Activated CD8-positive, alpha-beta T cell treated with anti-CD3 and anti-CD28 coated beads, Interleukin-2, amount 10 ng/mL, durations not matched to agents 7 days and 5 days (primary cell): ENCODE measurements around the gene SYP. TPM values are rescaled to one million over a fixed set of nuclear protein-coding genes. Genes with fewer than 3 reads are reported as not detected.

Experiments used
- ATAC-seq: fragments of 150-1000 bp; cut with Tn5 transposase; one replicate; pipeline ENCODE4 v1.10.0; 2021; ENCODE audit warnings: moderate library complexity
- CTCF ChIA-PET: fragments of 350-600 bp; sonication (Branson Sonifier 250); formaldehyde crosslinking; loops from one replicate; lab custom pipeline; 2021; ENCODE audit warnings: antibody characterized with exemption; lab: Charles Lee
- POLR2A ChIA-PET: fragments of 350-600 bp; sonication (Branson Sonifier 250); formaldehyde crosslinking; loops from one replicate; lab custom pipeline; 2021; ENCODE audit warnings: antibody characterized with exemption; lab: Charles Lee
- DNase-seq: peaks from one replicate; pipeline ENCODE4 v3.0.0-alpha.2; 2020
- H3K27ac Mint-ChIP-seq: one replicate; pipeline ENCODE4 v1.8.0; 2021; ENCODE audit warnings: mild to moderate bottlenecking, mixed read lengths
- H3K27me3 Mint-ChIP-seq: one replicate; pipeline ENCODE4 v1.8.0; 2021; ENCODE audit warnings: low read depth, mixed read lengths
- H3K36me3 Mint-ChIP-seq: one replicate; pipeline ENCODE4 v1.8.0; 2021; ENCODE audit warnings: low read depth, mixed read lengths
- H3K4me1 Mint-ChIP-seq: one replicate; pipeline ENCODE4 v1.8.0; 2021; ENCODE audit warnings: low read depth, mixed read lengths
- H3K4me3 Mint-ChIP-seq: one replicate; pipeline ENCODE4 v1.8.0; 2021; ENCODE audit warnings: mild to moderate bottlenecking, mixed read lengths
- H3K9me3 Mint-ChIP-seq: one replicate; pipeline ENCODE4 v1.8.0; 2022; ENCODE audit warnings: mixed read lengths; ENCODE audit not compliant: insufficient read depth
- total RNA-seq, 2 experiments: library from RNA; stranded (reverse); gene quantifications; one replicate each; pipeline ENCODE4 v1.2.3, GENCODE V29; 2021

The SYP gene
- total RNA-seq, 2 experiments from 2014 or later = 1.1 to 2.6 TPM

DNA sequence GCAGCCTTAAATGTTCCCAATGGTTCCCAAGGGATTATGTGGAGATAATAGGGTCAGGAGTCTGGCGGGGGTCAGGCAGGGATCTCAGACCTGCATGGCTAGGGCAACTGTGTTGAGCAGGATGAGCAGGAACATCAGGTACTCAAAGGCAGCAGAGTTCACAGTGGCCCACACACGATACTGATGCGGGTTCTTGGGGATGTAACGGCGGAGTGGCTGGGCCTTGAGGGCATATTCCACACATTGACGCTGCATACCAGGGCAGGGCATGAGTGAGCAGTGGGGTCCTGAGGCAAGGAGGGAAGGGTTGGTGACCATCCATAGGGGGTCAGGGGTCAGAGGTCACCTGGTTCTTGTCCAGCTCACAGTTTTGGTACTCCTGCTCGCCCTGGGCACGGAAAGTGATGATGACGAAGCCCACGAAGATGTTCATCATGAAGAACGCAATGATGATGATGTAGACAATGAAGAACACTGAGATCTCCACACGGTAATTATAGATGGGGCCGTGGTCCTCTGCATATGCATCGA lies 15.1 kb upstream of the SYP start:
- DNase-seq (no peak), ATAC-seq (no peak)
- POLR2A ChIA-PET = no interaction called here
- H3K4me3 Mint-ChIP-seq = no peak overlapping the region
- no peaks in the 10 kb centered on the region for H3K9me3 Mint-ChIP-seq
- peaks cover 3% of the 10 kb centered on the region for H3K4me1 Mint-ChIP-seq
- no peaks in the 10 kb centered on the region for H3K36me3 Mint-ChIP-seq
- CTCF ChIA-PET = no interaction called here
- H3K27ac Mint-ChIP-seq = no peak overlapping the region
- no peaks in the 10 kb centered on the region for H3K27me3 Mint-ChIP-seq

GRCh38 chrX:49214416-49214815 lies 14.4 kb upstream of the SYP start:
- H3K27me3 Mint-ChIP-seq = no peaks in the 10 kb centered on the region

GRCh38 chrX:49212861-49213260 lies 12.9 kb upstream of the SYP start:
- CTCF ChIA-PET = no interaction called here
- no peak overlapping the region for H3K27ac Mint-ChIP-seq
- no peak for DNase-seq

More at GRCh38 chrX:49214416-49214815, 14.4 kb upstream of the SYP start:
- CTCF ChIA-PET = no interaction called here
- POLR2A ChIA-PET = no interaction called here
- Mint-ChIP-seq H3K36me3 (no peaks in the 10 kb centered on the region), H3K27ac (no peak overlapping the region), H3K9me3 (no peaks in the 10 kb centered on the region), H3K4me3 (no peak overlapping the region), H3K4me1 (peaks cover 3% of the 10 kb centered on the region)
- ATAC-seq = no peak
- DNase-seq = no peak

DNA sequence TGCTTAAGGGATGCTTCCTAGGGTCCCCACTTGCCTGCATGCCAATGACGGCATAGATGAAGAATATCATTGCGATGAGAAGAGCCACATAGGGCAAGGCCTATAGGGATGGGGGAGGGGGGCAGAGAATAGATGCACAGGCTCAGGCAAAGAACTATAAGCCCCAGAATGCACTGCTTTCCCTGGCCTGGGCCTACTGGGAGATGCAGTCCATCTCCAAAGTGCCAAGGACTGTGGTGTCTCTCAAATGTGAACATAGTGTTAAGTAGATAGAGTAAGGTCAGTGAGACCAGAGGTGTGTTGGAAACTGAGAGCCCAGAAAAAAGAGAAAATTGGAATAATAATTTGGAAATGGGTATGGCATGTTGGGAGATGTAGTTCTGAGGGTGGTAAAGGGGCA lies 12.2 kb upstream of the SYP start:
- Mint-ChIP-seq H3K36me3 (no peaks in the 10 kb centered on the region), H3K9me3 (no peaks in the 10 kb centered on the region), H3K4me1 (peaks cover 4% of the 10 kb centered on the region), H3K27me3 (no peaks in the 10 kb centered on the region), H3K27ac (no peak overlapping the region), H3K4me3 (no peak overlapping the region)
- ChIA-PET CTCF (no interaction called here), POLR2A (no interaction called here)
- DNase-seq (no peak), ATAC-seq (no peak)

More at GRCh38 chrX:49212861-49213260, 12.9 kb upstream of the SYP start:
- Mint-ChIP-seq H3K9me3 (no peaks in the 10 kb centered on the region), H3K4me1 (peaks cover 4% of the 10 kb centered on the region), H3K4me3 (no peak overlapping the region), H3K27me3 (no peaks in the 10 kb centered on the region), H3K36me3 (no peaks in the 10 kb centered on the region)
- ATAC-seq = no peak
- POLR2A ChIA-PET = no interaction called here

DNA sequence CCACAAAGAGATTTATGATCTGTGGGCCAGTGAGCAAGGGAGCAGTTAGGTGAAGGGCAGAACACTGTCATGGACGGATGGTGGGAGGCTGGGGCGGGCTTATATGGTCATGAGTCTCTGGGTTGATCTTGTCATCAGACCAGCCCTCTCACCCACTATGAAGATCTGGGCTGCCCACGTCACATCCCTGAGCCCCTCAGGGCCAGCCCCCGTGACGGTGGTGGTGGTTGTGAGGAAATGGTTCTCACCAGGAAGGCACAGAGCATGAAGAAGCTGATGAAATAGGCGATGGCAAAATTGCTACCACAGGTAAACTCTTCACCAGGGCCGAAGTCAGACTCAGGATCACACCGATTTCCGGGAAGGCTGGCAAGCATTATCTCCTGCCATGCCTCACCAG lies 11.1 kb upstream of the SYP start:
- H3K36me3 Mint-ChIP-seq = no peaks in the 10 kb centered on the region
- H3K27me3 Mint-ChIP-seq = no peaks in the 10 kb centered on the region
- POLR2A ChIA-PET = no interaction called here
- ATAC-seq (no peak), DNase-seq (no peak)
- no peak overlapping the region for H3K27ac Mint-ChIP-seq
- H3K4me1 Mint-ChIP-seq = peaks cover 4% of the 10 kb centered on the region
- no peak overlapping the region for H3K4me3 Mint-ChIP-seq
- no peaks in the 10 kb centered on the region for H3K9me3 Mint-ChIP-seq
- CTCF ChIA-PET = no interaction called here

DNA sequence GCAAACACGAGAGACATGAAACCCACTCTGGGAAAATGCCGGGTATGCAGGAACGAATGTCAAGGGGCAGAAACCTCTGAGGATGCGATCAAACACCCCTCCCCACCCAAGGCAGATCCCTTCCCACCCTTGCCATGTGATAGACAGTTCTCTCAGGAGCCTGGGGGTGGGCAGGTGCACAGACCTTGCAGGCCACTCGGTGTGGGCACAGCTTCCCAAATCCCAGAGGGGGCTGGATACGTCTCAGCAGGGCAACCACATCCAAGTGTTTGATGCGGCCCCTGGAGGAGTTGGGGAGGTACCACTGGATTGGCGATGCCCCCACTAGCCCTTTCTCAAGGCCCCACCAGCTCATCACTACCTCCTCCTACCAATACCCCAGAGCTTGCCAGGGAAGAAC lies 10.4 kb upstream of the SYP start:
- DNase-seq (no peak), ATAC-seq (no peak)
- POLR2A ChIA-PET = no interaction called here
- Mint-ChIP-seq H3K4me3 (no peak overlapping the region), H3K27ac (no peak overlapping the region), H3K4me1 (peaks cover 4% of the 10 kb centered on the region), H3K27me3 (no peaks in the 10 kb centered on the region), H3K36me3 (no peaks in the 10 kb centered on the region), H3K9me3 (no peaks in the 10 kb centered on the region)
- CTCF ChIA-PET = no interaction called here

DNA sequence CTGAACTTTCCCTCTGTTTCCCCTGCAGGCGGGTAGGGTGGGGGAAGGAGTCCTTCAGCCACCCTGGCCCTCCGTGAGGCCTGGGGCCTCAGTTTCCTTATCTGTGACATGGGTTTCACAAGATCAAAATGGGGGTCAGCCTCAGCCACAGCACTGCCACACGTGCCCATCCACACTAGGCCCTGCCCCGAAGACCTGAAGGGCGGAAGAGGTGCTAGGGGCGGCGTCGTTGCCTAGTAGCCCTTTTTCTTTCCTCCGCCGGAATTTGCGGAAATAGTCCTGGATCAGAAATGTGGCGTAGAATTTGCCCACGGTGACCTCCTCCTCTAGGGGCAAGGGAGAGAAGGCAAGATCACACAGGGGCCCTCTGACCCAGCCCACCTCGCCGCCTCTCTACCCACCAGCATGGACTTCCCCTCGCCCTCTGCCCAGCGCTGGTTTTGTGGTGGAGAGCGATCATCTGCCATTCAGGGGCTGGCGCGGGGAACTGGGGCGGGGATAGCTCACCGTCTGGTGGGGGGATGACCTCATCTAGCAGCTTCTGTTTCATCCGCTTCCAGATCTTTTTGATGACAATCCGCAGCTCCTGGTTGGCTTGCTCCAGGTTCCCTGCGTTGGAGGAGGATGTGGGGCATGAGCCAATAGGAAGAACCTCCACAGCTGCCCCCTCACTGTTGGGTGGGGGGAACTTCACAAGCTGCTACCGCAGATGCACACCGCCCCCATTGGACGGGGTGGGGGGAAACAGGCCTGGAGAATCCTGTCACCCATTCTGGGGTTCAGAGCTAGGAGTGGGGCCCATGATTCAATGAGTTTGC lies 9.7 kb upstream of the SYP start:
- ATAC-seq (peak; percentile 33), DNase-seq (peak; percentile 32)
- POLR2A ChIA-PET = no interaction called here
- Mint-ChIP-seq H3K4me1 (peaks cover 4% of the 10 kb centered on the region), H3K9me3 (no peaks in the 10 kb centered on the region), H3K4me3 (peak overlapping the region; percentile 12), H3K27me3 (no peaks in the 10 kb centered on the region), H3K27ac (no peak overlapping the region), H3K36me3 (no peaks in the 10 kb centered on the region)
- CTCF ChIA-PET = interaction anchor here (0.8 to 0.9 kb wide), 2 partner anchors 10 to 18 kb away, joined by 3 to 4 read pairs; no protein-coding TSS in a partner anchor

- H3K27me3 Mint-ChIP-seq = no peaks in the 10 kb centered on the region
- H3K27ac Mint-ChIP-seq = no peak overlapping the region
- ChIA-PET CTCF (no interaction called here), POLR2A (no interaction called here)
- no peak overlapping the region for H3K4me3 Mint-ChIP-seq
- no peaks in the 10 kb centered on the region for H3K36me3 Mint-ChIP-seq
- ATAC-seq (no peak), DNase-seq (no peak)
- H3K4me1 Mint-ChIP-seq = peaks cover 4% of the 10 kb centered on the region
- H3K9me3 Mint-ChIP-seq = no peaks in the 10 kb centered on the region
Measured at GRCh38 chrX:49208399-49208798, 8.4 kb upstream of the SYP start.

DNA sequence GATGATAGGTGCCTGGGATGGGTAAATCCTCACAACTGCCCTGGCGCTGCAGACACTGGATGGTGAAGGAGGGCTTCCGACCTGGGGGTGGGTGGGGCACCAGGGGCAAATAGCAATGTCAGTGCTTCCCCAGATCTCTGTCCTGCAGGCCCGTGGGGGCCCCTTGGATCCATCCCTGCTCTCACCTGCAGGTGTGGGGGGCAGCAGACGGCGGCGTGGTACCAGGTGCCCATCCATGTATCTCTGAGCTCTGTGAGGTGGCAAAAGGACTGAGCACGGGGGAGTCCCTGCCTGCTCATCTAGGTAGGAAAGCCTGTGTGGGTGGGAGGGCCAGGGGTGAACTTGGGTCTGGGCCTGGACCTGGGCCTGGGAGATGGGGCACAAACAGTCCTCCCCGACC lies 6.5 kb upstream of the SYP start:
- Mint-ChIP-seq H3K9me3 (no peaks in the 10 kb centered on the region), H3K27ac (no peak overlapping the region), H3K27me3 (no peaks in the 10 kb centered on the region), H3K4me1 (peaks cover 7% of the 10 kb centered on the region), H3K36me3 (no peaks in the 10 kb centered on the region), H3K4me3 (no peak overlapping the region)
- DNase-seq (no peak), ATAC-seq (no peak)
- ChIA-PET POLR2A (no interaction called here), CTCF (no interaction called here)

DNA sequence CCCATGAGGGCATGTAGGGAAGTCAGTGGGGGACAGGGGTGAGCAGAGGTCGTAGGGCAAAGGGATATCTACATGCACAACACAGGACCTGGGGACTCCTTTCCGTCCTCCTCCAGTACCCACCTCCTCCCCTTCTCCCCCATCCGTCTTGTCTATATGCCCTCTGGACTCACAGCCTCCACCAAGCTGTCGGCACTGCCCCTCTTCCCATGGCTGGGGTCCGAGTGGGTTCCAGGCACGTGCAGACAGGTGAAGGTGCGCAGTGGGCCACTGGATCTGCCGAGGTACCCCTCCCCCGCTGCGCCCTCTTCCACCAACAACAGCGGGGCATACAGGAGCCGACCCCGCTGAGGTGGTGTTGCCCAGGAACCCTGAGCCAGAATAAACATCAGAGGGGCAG lies 5.5 kb upstream of the SYP start:
- H3K9me3 Mint-ChIP-seq = no peaks in the 10 kb centered on the region
- DNase-seq (no peak), ATAC-seq (no peak)
- CTCF ChIA-PET = no interaction called here
- H3K4me1 Mint-ChIP-seq = peaks cover 10% of the 10 kb centered on the region
- H3K4me3 Mint-ChIP-seq = no peak overlapping the region
- POLR2A ChIA-PET = no interaction called here
- no peaks in the 10 kb centered on the region for H3K27me3 Mint-ChIP-seq
- no peaks in the 10 kb centered on the region for H3K36me3 Mint-ChIP-seq
- H3K27ac Mint-ChIP-seq = no peak overlapping the region

- H3K4me3 Mint-ChIP-seq = no peak overlapping the region
- no peak overlapping the region for H3K27ac Mint-ChIP-seq
- ChIA-PET CTCF (no interaction called here), POLR2A (no interaction called here)
- DNase-seq = no peak
- peaks cover 10% of the 10 kb centered on the region for H3K4me1 Mint-ChIP-seq
- no peaks in the 10 kb centered on the region for H3K9me3 Mint-ChIP-seq
- no peaks in the 10 kb centered on the region for H3K27me3 Mint-ChIP-seq
- H3K36me3 Mint-ChIP-seq = no peaks in the 10 kb centered on the region
- no peak for ATAC-seq
Measured at GRCh38 chrX:49204709-49205108, 4.7 kb upstream of the SYP start.

GRCh38 chrX:49204017-49204416 lies 4.0 kb upstream of the SYP start:
- no peaks in the 10 kb centered on the region for H3K27me3 Mint-ChIP-seq
- POLR2A ChIA-PET = no interaction called here
- CTCF ChIA-PET = no interaction called here
- no peak overlapping the region for H3K4me3 Mint-ChIP-seq
- peaks cover 12% of the 10 kb centered on the region for H3K4me1 Mint-ChIP-seq
- H3K27ac Mint-ChIP-seq = no peak overlapping the region
- ATAC-seq = no peak
- DNase-seq = no peak
- H3K36me3 Mint-ChIP-seq = no peaks in the 10 kb centered on the region
- no peaks in the 10 kb centered on the region for H3K9me3 Mint-ChIP-seq
